SK-N-DZ (cell line): ENCODE data around the gene PRAMEF1. TPM values are rescaled to one million over a fixed set of nuclear protein-coding genes. Genes with fewer than 3 reads are reported as not detected.
"Not testable (repeated sequence)": the region's sequence is repeated elsewhere in the genome, so short reads cannot be mapped to it uniquely, and the experiment has no call there.

Experiments used
- DNase-seq: peaks from one replicate; pipeline ENCODE4 v3.0.0-alpha.2; 2015; ENCODE audit warnings: low spot score
- polyA plus RNA-seq, 2 experiments: library from polyadenylated mRNA; depleted of rRNA; stranded (reverse); fragments of >200 nt; gene quantifications; 2 replicates each; pipeline ENCODE4 v1.2.3, GENCODE V29; 2014

Gene PRAMEF1
- polyA plus RNA-seq (2014; cell fraction: cytosol; rRNA removed): not detected in 2 replicates
- polyA plus RNA-seq (2014; cell fraction: nucleus; rRNA removed): not detected in 2 replicates

GRCh38 chr1:12791097-12791496, at the start of gene PRAMEF1:
Gene PRAMEF1 (plus strand): TSS chr1:12791397. CDS start chr1:12793228, 1,831 bp downstream.
- DNase-seq: not testable (repeated sequence)

GRCh38 chr1:12741946-12742345, 49.3 kb upstream of the PRAMEF1 start:
- no peak for DNase-seq

GRCh38 chr1:12745126-12745991, 45.8 kb upstream of the PRAMEF1 start:
- no peak for DNase-seq

GRCh38 chr1:12745992-12746323, 45.2 kb upstream of the PRAMEF1 start, which contains the start of gene CFAP107:
Gene CFAP107 (plus strand): TSS chr1:12746200. CDS start chr1:12746431, 231 bp downstream.
- no peak for DNase-seq

- DNase-seq: no peak
Measured at GRCh38 chr1:12748778-12749355, 42.3 kb upstream of the PRAMEF1 start.

- no peak for DNase-seq
Measured at GRCh38 chr1:12754738-12755137, 36.5 kb upstream of the PRAMEF1 start.

GRCh38 chr1:12756273-12756672, 34.9 kb upstream of the PRAMEF1 start:
- DNase-seq: no peak

GRCh38 chr1:12756768-12757413, 34.3 kb upstream of the PRAMEF1 start:
- no peak for DNase-seq

- DNase-seq: no peak
Measured at GRCh38 chr1:12757836-12758235, 33.4 kb upstream of the PRAMEF1 start.

- no peak for DNase-seq
Measured at GRCh38 chr1:12760256-12760795, 30.9 kb upstream of the PRAMEF1 start.

GRCh38 chr1:12761781-12762180, 29.4 kb upstream of the PRAMEF1 start:
- DNase-seq: no peak

- DNase-seq: no peak
Measured at GRCh38 chr1:12762766-12763165, 28.4 kb upstream of the PRAMEF1 start.

- DNase-seq: no peak
Measured at GRCh38 chr1:12763479-12763878, 27.7 kb upstream of the PRAMEF1 start.

- no peak for DNase-seq
Measured at GRCh38 chr1:12764016-12764415, 27.2 kb upstream of the PRAMEF1 start.

- no peak for DNase-seq
Measured at GRCh38 chr1:12769031-12769430, 22.2 kb upstream of the PRAMEF1 start.

- DNase-seq: no peak
Measured at GRCh38 chr1:12769976-12770505, 21.2 kb upstream of the PRAMEF1 start.

- DNase-seq: no peak
Measured at GRCh38 chr1:12770620-12771019, 20.6 kb upstream of the PRAMEF1 start.

GRCh38 chr1:12771186-12771585, 20.0 kb upstream of the PRAMEF1 start:
- DNase-seq: no peak

- DNase-seq: no peak
Measured at GRCh38 chr1:12772520-12772919, 18.7 kb upstream of the PRAMEF1 start.

GRCh38 chr1:12773438-12773837, 17.8 kb upstream of the PRAMEF1 start, which contains the start of gene PRAMEF12:
Gene PRAMEF12 (plus strand): TSS chr1:12773738. CDS start chr1:12774868, 1,130 bp downstream.
- no peak for DNase-seq

- DNase-seq: no peak
Measured at GRCh38 chr1:12774801-12775345, 16.3 kb upstream of the PRAMEF1 start.
